ENCODE measurements around the gene BEND3.
A peak's percentile ranks its signal among the peaks of the same experiment; 100 is the strongest.
"Not testable (repeated sequence)": the region's sequence is repeated elsewhere in the genome, so short reads cannot be mapped to it uniquely, and the experiment has no call there.

Gene BEND3

GRCh38 chr6:107121266-107121665 is 6.0 kb upstream of the BEND3 start:
- no peak for DNase-seq (ENCODE audit: low read depth)

- no peak for DNase-seq (ENCODE audit: low read depth)
Measured at GRCh38 chr6:107120404-107120803, 5.1 kb upstream of the BEND3 start.

GRCh38 chr6:107118976-107119375 is 3.7 kb upstream of the BEND3 start:
- DNase-seq (ENCODE audit: low read depth): peak; percentile 36

- DNase-seq (ENCODE audit: low read depth): not testable (repeated sequence)
Measured at GRCh38 chr6:107118540-107118939, 3.2 kb upstream of the BEND3 start.

- DNase-seq (ENCODE audit: low read depth): no peak
Measured at GRCh38 chr6:107116931-107117330, 1.6 kb upstream of the BEND3 start.

GRCh38 chr6:107116328-107116892 is 1.1 kb upstream of the BEND3 start:
- DNase-seq (ENCODE audit: low read depth): peak; percentile 56

GRCh38 chr6:107115695-107116327 is 496 bp upstream of the BEND3 start:
- DNase-seq (ENCODE audit: low read depth): peak; percentile 31

GRCh38 chr6:107114213-107114925 is 946 bp downstream of the BEND3 start:
- peak; percentile 84 for DNase-seq (ENCODE audit: low read depth)

GRCh38 chr6:107110200-107110599 is 5.1 kb downstream of the BEND3 start:
- peak; percentile 83 for DNase-seq (ENCODE audit: low read depth)

- DNase-seq (ENCODE audit: low read depth): peak; percentile 45
Measured at GRCh38 chr6:107108201-107108890, 7.0 kb downstream of the BEND3 start.

GRCh38 chr6:107107791-107108190 is 7.5 kb downstream of the BEND3 start:
- no peak for DNase-seq (ENCODE audit: low read depth)

GRCh38 chr6:107106165-107106564 is 9.2 kb downstream of the BEND3 start:
- no peak for DNase-seq (ENCODE audit: low read depth)

- DNase-seq (ENCODE audit: low read depth): no peak
Measured at GRCh38 chr6:107105511-107106116, 9.7 kb downstream of the BEND3 start.

- DNase-seq (ENCODE audit: low read depth): no peak
Measured at GRCh38 chr6:107103082-107103481, 12.2 kb downstream of the BEND3 start.

- no peak for DNase-seq (ENCODE audit: low read depth)
Measured at GRCh38 chr6:107102414-107102805, 12.9 kb downstream of the BEND3 start.

GRCh38 chr6:107101686-107102413 is 13.5 kb downstream of the BEND3 start:
- no peak for DNase-seq (ENCODE audit: low read depth)

GRCh38 chr6:107101211-107101610 is 14.1 kb downstream of the BEND3 start:
- no peak for DNase-seq (ENCODE audit: low read depth)

GRCh38 chr6:107098436-107099307 is 16.6 kb downstream of the BEND3 start:
- no peak for DNase-seq (ENCODE audit: low read depth)

GRCh38 chr6:107084459-107084858 is 30.9 kb downstream of the BEND3 start:
- not testable (repeated sequence) for DNase-seq (ENCODE audit: low read depth)

- DNase-seq (ENCODE audit: low read depth): no peak
Measured at GRCh38 chr6:107083921-107084320, 31.4 kb downstream of the BEND3 start.

Measured in iris pigment epithelial cell (primary cell).